NCI-H2171 (cell line): Measurements from ENCODE around the gene CALCOCO1.
A peak's percentile ranks its signal among the peaks of the same experiment; 100 is the strongest.
"Not testable (repeated sequence)": the region's sequence is repeated elsewhere in the genome, so short reads cannot be mapped to it uniquely, and the experiment has no call there.

Experiments used
- DNase-seq: peaks from one replicate; lab custom pipeline; 2025; lab: John Stamatoyannopoulos, UW

CALCOCO1 gene

GRCh38 chr12:53696655-53697331 lies 30.5 kb downstream of the CALCOCO1 start:
- no peak for DNase-seq

- DNase-seq, result peak; percentile 88
Observed at GRCh38 chr12:53696285-53696654, 31.0 kb downstream of the CALCOCO1 start.

GRCh38 chr12:53695152-53696145 lies 31.8 kb downstream of the CALCOCO1 start:
- DNase-seq, result no peak

GRCh38 chr12:53694756-53695151 lies 32.5 kb downstream of the CALCOCO1 start:
- DNase-seq, result no peak

- no peak for DNase-seq
Observed at GRCh38 chr12:53688134-53688533, 39.1 kb downstream of the CALCOCO1 start.

- DNase-seq, result no peak
Observed at GRCh38 chr12:53686436-53686835, 40.8 kb downstream of the CALCOCO1 start.

GRCh38 chr12:53684654-53685220 lies 42.5 kb downstream of the CALCOCO1 start:
- no peak for DNase-seq

- no peak for DNase-seq
Observed at GRCh38 chr12:53683983-53684382, 43.3 kb downstream of the CALCOCO1 start.

GRCh38 chr12:53683494-53683893 lies 43.8 kb downstream of the CALCOCO1 start:
- no peak for DNase-seq

- not testable (repeated sequence) for DNase-seq
Observed at GRCh38 chr12:53680061-53680460, 47.2 kb downstream of the CALCOCO1 start.

GRCh38 chr12:53677800-53678148 lies 49.5 kb downstream of the CALCOCO1 start:
- peak; percentile 4 for DNase-seq

- peak; percentile 57 for DNase-seq
Observed at GRCh38 chr12:53677016-53677799, 50.0 kb downstream of the CALCOCO1 start.

GRCh38 chr12:53676656-53677015 lies 50.6 kb downstream of the CALCOCO1 start:
- DNase-seq, result peak; percentile 57

- DNase-seq, result peak; percentile 96
Observed at GRCh38 chr12:53675701-53676607, 51.3 kb downstream of the CALCOCO1 start, which contains the start of gene ATP5MC2. Gene ATP5MC2 (minus strand): TSS chr12:53676083. CDS start chr12:53672614, 3,469 bp downstream.

GRCh38 chr12:53674977-53675700 lies 52.1 kb downstream of the CALCOCO1 start:
- no peak for DNase-seq

- DNase-seq, result no peak
Observed at GRCh38 chr12:53670971-53671370, 56.3 kb downstream of the CALCOCO1 start.

GRCh38 chr12:53670308-53670707 lies 56.9 kb downstream of the CALCOCO1 start:
- no peak for DNase-seq

GRCh38 chr12:53667080-53667479 lies 60.2 kb downstream of the CALCOCO1 start:
- no peak for DNase-seq

- DNase-seq, result no peak
Observed at GRCh38 chr12:53664936-53665335, 62.3 kb downstream of the CALCOCO1 start.

GRCh38 chr12:53664191-53664590 lies 63.1 kb downstream of the CALCOCO1 start:
- no peak for DNase-seq
